NB4 (cell line): ENCODE measurements around the gene WFS1.

Source experiments
- DNase-seq: peaks from one replicate; pipeline ENCODE4 v3.0.0; 2010; ENCODE audit warnings: low read depth
- H3K4me3 ChIP-seq: one replicate; pipeline ENCODE4 v1.5.1; 2011; ENCODE audit warnings: mild to moderate bottlenecking, low read depth, low read length, moderate library complexity
- CTCF ChIP-seq: IDR thresholded peaks from one replicate; pipeline ENCODE4 v1.5.1; 2012; ENCODE audit warnings: low read depth, low read length
- MAX ChIP-seq: IDR thresholded peaks from 2 replicates; pipeline ENCODE4 v1.6.1; 2011; ENCODE audit warnings: low read depth, low read length
- MYC ChIP-seq: IDR thresholded peaks from 2 replicates; pipeline ENCODE4 v1.6.1; 2011; ENCODE audit warnings: low read depth, low read length
- POLR2A ChIP-seq: IDR thresholded peaks from 2 replicates; pipeline ENCODE4 v1.6.1; 2011; ENCODE audit warnings: mild to moderate bottlenecking; ENCODE audit not compliant: insufficient read length; ENCODE audit errors: extremely low read depth

Gene WFS1

DNA sequence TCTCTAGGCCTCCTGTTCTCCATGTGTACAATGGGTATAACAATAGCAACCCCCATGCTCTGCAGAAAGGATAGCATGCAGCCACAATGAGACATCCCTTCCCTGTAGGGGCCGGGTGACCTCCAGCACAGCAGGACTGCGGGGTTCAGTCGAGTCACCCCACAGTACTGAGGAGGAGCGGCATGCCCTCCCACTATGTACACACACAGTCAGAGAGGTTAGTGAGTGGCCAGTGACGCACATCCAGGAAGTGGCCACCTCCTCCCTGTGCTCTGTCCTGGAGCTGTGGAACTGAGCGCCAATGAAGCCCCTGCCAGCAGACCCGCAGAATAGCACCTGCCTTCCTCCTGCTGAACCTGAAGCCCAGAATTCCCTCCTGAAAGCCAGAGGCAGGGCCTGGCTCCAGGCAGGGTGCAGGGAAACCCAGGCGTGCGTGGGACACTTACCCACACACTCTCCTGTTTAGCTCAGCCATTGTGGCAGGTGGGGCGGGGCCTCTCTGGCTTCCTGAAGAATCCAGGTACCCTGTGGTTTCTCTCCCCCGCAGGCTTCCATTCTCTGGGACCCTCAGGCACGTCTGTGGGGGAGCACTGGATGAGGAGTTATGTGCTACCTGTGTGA is 50.0 kb downstream of the WFS1 start:
- no peak for DNase-seq
- TF ChIP-seq CTCF (no peak), POLR2A (no peak), MAX (no peak), MYC (no peak)
- no peak overlapping the region for H3K4me3 ChIP-seq

GRCh38 chr4:6320663-6321062 is 51.0 kb downstream of the WFS1 start:
- no peak for DNase-seq
- H3K4me3 ChIP-seq = no peak overlapping the region

GRCh38 chr4:6321361-6321760 is 51.7 kb downstream of the WFS1 start:
- no peak overlapping the region for H3K4me3 ChIP-seq
- no peak for DNase-seq
- TF ChIP-seq MYC = no peak
- TF ChIP-seq MAX = no peak
- TF ChIP-seq CTCF = no peak
- no peak for TF ChIP-seq POLR2A

More at GRCh38 chr4:6320663-6321062, 51.0 kb downstream of the WFS1 start:
- TF ChIP-seq MYC (no peak), CTCF (no peak), POLR2A (no peak), MAX (no peak)

DNA sequence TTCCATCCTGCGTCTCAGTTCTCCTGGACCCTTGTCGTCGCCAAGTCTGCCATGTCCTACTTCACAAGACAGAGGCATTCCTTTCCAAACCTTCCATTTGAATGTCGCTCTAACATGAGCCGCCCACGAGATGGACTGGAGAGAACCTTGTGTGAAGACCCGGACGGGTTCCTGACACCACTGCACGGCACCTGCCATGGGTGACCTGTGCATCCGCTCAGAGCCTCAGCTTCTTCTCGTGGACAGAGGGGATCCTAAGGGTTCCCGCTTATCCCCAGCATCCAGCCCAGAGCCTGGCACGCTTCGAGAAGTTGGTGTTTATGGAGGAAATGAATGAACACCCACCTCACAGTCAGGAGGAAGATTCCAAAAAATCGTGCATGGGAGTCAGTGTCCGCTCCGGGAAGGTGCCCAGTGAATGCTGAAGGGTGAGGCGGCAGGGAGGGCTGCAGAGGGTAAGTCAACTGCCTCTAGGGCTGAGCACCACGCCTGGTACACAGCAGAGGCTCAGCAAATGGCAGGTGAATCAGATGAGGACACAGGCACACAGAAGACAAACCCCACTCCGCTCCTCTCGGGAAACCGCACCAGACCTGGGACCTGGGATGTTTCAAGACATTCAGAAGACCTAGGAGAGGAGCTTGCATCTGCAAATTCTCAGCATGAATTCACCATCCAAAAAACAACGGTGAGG is 52.6 kb downstream of the WFS1 start:
- H3K4me3 ChIP-seq = no peak overlapping the region
- TF ChIP-seq MAX (no peak), CTCF (no peak), POLR2A (no peak), MYC (no peak)
- DNase-seq = no peak

GRCh38 chr4:6322761-6323566 is 53.3 kb downstream of the WFS1 start:
- no peak for DNase-seq
- H3K4me3 ChIP-seq = no peak overlapping the region
- TF ChIP-seq POLR2A (no peak), CTCF (no peak), MYC (no peak), MAX (no peak)
